Inflammatory macrophage treated with lipopolysaccharide for 1 hour (primary cell): ENCODE measurements around the gene PRKCH.
A peak's percentile ranks its signal among the peaks of the same experiment; 100 is the strongest.

Source experiments
- DNase-seq, 2 donors: peaks; one replicate each; pipeline ENCODE4 v3.0.0-alpha.2; 2020 to 2022

PRKCH gene

GRCh38 chr14:61557262-61557661 is 235.9 kb downstream of the PRKCH start:
- no peak for DNase-seq

- no peak for DNase-seq
Observed at GRCh38 chr14:61557854-61558253, 236.5 kb downstream of the PRKCH start.

- no peak for DNase-seq
Observed at GRCh38 chr14:61558271-61558670, 236.9 kb downstream of the PRKCH start.

GRCh38 chr14:61559641-61560201 is 238.3 kb downstream of the PRKCH start:
- no peak for DNase-seq

- DNase-seq: no peak
Observed at GRCh38 chr14:61560323-61560722, 238.9 kb downstream of the PRKCH start.

- no peak for DNase-seq
Observed at GRCh38 chr14:61561104-61561503, 239.7 kb downstream of the PRKCH start.

GRCh38 chr14:61561657-61562276 is 240.4 kb downstream of the PRKCH start:
- peak; percentile 61 to 90 for DNase-seq

GRCh38 chr14:61562321-61563161 is 241.2 kb downstream of the PRKCH start:
- DNase-seq: peak; percentile 56 to 82

GRCh38 chr14:61563162-61563511 is 241.8 kb downstream of the PRKCH start:
- DNase-seq: no peak

GRCh38 chr14:61563880-61564617 is 242.7 kb downstream of the PRKCH start:
- DNase-seq: no peak

GRCh38 chr14:61564618-61565091 is 243.3 kb downstream of the PRKCH start:
- peak; percentile 56 to 68 for DNase-seq

- DNase-seq: no peak
Observed at GRCh38 chr14:61565181-61565580, 243.8 kb downstream of the PRKCH start.

GRCh38 chr14:61565836-61566536 is 244.6 kb downstream of the PRKCH start:
- no peak for DNase-seq

- DNase-seq: no peak
Observed at GRCh38 chr14:61566537-61567225, 245.3 kb downstream of the PRKCH start.

- DNase-seq: no peak
Observed at GRCh38 chr14:61567838-61568571, 246.6 kb downstream of the PRKCH start.

- no peak for DNase-seq
Observed at GRCh38 chr14:61568572-61569011, 247.2 kb downstream of the PRKCH start.

GRCh38 chr14:61569308-61569707 is 247.9 kb downstream of the PRKCH start:
- no peak for DNase-seq

GRCh38 chr14:61569812-61570548 is 248.6 kb downstream of the PRKCH start:
- DNase-seq: peak; percentile 88 to 89

- DNase-seq: peak; percentile 57 to 62
Observed at GRCh38 chr14:61570549-61571290, 249.3 kb downstream of the PRKCH start.

GRCh38 chr14:61571917-61572316 is 250.5 kb downstream of the PRKCH start:
- no peak for DNase-seq
